Stimulated activated CD8-positive, alpha-beta memory T cell treated with anti-CD3 and anti-CD28 coated beads, Interleukin-7, amount 100 ng/mL, for 48 hours (primary cell): Measurements from ENCODE around the gene NKX1-1.
"Not testable (repeated sequence)": the region's sequence is repeated elsewhere in the genome, so short reads cannot be mapped to it uniquely, and the experiment has no call there.

Source experiments
- DNase-seq, 2 donors: peaks; one replicate each; pipeline ENCODE4 v3.0.0-alpha.2; 2020; ENCODE audit warnings: low read depth in 1 of 2; ENCODE audit errors: extremely low read depth in 1 of 2

The NKX1-1 gene

DNA sequence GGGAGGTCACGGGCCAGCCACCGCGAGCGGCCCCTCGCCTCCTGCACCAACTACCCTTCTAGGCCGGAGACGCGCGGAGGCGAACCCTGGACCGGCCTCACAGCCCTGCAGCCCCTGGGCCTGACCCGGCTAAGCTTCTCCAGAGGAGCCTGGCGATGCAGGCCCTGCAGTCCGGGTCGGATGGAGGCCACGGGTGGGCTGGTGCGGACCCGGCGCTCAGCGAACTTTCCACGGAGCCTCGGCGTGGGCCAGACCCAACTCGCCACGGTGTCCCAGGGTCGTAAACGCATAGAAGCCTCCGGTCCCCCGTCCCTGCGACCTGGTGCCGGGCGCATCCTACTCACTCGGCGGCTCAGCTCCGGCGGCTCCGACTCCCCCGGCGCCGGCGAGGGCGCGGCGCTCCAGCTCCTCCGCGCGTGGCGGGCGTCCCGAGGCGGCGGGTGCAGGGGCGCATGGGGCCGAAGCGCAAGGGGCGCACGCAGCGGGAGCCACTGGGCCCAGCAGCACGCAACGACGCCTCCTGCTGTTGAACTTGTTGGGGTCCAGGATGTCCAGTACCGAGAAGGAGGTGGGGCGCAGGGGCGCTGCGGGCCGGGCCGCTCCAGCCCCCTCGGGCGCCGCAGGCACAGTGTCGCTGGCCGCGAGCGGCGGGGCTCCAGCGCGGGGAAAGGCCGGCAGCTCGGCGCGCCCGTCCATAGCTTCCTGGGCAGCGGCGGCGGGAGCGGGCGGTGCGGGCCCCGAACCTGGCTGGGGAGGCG, 427 bp downstream of the NKX1-1 start:
- DNase-seq: no peak

DNA sequence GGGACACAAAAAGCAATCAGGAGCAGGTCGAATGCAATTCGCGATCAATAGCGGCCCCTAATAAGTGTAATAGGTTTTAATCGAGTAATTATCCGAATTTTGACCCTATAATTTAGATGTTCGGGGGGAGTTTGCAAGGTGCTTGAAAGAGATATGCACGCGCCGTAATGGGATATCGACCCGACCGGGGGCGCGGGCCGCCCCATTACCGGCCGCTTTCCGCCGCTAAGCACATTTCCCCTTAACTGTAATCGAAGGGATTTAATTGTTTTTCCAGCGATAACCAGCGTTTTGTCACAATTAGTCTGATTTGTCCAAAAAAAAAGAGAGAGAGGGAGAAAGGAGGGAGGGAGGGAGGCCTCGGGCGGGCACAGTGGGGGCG, 997 bp downstream of the NKX1-1 start:
- DNase-seq: no peak

DNA sequence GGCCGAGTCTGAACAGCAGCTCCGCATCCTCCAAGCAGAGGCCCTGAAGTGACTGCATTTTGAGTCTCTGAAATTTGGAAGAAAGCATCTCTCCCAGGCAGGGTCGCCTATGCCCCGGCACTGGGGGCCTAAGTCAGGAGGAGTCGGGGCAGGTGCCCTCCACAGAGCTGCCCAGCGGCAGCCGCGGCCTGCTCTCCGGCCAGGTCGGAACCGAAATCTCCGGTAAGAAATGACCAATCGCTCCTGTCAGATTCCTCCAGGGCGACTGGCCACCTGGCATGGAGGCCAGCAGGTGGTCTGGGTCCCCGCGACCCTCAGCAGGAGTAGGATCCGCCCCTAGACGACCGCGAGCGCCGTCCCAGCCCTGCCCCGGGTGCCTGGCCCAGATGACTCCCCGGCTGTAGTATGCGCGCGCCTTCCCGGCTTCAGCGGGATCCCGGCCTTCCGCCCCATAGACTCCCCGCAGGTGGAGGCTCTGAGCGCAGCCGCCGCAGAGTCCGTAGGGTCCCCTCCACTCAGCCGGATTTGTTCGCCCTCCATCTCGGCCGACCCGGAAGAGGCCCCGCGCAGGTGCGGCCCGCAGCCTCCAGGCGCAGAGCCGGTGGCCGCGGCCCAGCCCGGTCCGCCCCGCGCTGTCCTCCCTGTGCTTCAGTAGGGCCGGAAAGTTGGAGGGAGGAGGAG, 1.5 kb downstream of the NKX1-1 start:
- DNase-seq: no peak

DNA sequence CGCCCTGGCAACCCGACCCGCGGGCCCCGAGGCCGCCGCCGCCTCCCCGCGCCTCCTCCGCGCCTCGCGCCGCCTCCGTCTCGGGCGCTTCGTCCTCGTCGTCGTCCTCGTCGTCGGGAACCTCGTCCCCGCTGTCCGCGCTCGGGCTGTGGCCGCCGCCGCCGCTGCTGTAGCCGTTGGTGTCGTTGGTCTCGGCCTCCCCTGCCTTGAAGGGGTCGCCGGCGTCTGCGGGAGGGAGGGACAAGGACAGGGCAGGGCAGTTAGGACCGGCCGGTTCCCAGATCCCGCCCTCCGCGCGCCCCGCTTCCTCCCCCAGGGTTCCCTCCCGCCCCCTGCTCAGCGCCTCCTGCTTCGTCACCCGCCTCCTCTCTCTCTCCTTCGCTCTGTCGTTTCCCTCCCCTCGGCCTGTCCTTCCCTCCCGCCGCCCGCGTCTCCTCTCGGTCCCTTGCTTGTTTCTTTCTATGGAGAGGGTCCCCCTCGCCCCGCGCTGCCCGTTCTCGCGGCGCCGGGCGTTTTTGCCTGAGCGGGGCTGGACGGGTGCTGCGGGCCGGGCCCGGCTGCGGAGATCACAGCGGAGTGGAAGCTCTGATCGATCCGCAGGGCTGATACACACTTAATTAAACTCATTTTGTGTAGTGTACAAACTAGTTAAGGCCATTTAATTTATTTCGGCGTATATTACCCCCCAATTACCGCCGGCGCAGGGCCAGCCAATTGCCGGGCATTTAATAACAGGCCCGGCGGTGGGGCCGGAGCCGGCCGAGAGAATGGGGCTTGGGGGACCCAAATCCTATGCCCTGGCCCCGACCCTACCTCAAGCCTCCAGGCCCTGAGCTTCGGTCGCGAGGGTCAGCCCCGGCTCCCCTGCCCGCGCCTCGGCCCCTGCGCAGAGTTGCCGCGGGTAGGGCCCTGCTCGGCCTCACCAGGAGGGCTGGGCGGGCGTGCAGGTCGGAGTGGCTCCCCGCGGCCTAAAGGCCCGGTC, 2.4 kb downstream of the NKX1-1 start:
- no peak for DNase-seq

DNA sequence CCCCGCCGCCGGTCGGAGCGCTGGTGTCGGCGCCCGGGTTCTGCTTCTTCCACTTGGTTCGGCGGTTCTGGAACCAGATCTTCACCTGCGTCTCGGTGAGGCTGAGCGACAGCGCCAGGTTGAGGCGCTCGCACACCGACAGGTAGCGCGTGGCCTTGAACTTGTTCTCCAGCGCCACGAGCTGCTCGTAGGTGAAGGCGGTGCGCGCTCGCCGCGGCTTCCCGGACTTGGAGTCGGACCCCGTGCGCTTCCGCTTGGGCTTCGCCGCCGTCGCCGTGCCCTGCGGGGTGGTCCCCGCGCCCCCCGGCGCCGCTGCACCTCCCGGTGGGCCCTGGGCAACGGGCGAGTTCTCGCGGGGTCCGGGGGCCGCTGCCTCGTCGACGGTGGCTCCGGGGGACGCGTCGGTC, 3.1 kb downstream of the NKX1-1 start:
- DNase-seq: no peak

DNA sequence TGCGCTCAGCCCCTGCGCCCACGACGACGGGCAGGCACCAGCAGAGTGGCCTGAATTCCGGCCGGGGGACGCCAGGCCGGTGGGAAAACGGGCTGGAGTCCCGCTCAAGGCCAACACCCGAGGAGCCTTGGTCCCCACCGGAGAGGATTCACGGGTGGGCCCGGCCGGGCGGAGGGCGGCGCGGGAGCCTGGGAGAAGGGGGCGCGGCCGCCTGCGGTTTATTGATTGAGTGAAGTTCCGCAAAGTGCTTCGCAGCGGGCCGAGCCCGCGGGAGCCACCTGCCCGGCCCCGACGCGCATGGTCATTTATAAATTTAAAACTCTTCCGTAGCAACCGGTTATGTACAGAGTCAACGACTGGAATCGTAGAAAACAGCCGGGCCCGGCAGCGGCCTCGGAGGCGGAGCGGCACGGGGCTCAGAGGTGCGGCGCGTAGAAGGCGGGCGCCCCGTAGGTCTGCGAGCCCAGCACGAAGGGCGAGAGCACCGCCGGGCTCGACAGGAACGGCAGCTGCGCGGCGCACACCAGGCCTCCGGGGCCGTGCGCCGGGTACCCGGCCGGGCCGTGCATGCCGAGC, 3.6 kb downstream of the NKX1-1 start:
- DNase-seq: no peak

DNA sequence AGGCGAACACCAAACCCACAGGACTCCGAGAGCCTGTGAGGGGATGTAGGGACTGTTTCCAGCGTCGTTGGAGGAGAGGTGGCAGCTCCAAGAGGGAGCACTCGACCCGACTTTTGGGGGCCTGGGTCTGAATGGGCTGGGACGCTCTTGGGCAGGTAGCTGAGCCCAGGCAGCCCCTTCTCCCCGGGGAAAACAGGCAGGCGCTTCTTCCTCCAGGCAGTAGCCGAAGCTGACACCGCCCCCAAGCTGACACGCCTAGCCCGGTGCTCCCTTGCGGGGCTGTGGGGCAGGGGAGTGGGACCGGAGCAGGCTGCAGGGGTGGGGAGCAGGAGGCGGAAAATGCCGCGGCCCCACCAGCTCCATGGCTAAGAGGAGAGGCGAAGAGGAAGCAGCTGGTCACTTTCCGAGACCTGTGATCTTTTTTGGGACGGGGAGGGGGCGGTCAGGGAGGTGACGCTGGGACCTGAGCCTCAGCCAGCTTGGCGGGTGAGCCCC, 4.2 kb downstream of the NKX1-1 start:
- no peak for DNase-seq

DNA sequence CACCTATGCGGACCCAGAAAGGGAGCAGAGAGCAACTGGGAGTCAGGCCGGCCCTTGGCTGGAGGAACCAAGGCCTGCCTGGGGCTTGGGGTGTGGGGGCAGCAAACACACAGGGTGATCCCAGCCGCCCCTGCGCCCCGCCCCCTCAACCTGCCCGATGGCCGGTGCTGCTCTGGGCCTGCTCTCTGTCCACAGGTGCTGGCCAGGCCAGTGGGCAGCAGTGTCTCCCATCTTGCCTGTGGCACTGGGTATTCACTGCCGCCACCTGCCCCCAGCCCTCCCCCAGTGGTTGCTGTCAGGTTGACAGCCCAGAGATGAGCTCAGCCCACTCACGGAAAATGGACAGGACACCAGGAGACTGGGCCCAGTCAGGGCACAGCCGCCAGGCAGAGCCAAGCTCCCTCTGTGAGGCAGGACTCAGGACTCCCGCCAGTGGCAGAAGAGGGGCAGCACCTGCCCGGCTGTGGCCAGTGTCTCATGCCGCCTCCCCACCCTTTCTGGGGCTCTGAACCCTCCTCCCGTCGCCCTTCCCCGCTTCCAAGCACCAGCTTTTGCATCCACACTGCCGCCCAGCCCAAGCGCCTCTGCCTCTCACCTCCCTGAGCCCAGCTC, 4.7 kb downstream of the NKX1-1 start:
- DNase-seq: no peak

DNA sequence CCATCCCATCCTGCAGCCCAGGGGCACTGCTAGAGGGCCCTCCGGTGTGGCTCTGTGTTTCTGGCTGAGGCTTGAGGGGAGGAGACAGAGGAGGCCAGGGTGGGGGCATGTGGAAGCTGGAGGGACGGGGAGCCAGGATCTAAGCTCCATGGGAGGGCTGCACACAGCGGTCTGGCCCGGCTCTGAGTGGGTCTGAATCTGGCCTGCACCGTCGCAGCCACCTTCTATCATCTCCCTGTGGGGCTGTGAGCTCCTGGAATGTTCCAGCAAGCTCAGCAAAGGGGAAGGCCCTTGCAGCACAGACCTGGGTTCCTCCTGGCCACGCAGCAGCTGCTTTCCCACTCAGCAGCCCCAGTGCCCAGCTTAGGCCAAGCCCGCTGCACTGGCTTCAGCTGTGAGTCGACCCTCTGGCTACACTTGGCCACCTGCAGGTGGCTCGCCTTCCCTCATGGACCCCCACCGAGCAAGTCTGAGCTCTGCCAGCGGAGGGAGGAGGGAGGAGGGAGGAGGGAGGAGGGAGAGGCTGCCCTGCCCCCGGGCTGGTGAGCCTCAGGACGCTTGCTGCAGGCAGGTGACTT, 5.3 kb downstream of the NKX1-1 start:
- no peak for DNase-seq

DNA sequence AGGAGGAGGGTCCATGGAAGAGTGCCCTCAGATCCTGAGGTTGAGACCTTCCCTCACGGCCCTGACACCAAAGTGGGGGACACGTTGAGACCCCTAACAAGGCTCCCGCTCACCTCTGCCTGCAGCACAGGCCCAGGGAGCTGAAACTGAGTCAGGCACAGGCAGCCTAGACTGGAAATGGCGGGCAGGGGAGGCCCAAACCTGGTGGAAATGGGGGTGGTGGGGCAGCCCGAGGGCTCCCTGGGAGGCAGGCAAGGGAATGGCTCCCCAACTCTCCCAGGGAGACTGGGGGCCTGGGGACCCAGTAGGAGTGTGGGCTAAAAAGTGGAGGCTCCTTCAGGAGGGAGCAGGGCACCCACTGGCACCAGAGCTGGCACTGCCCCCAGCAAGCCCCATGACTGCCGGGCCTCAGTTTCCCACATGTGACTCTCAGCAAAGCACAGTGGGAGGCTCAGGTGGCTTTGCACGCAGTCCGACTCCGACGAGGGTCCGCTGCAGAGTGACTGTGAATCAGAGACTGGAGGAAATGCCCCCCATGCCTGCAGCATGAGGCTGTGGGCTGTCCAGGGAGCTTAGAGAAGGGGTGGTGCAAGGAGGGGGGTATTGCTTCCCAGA, 5.9 kb downstream of the NKX1-1 start:
- DNase-seq: no peak

DNA sequence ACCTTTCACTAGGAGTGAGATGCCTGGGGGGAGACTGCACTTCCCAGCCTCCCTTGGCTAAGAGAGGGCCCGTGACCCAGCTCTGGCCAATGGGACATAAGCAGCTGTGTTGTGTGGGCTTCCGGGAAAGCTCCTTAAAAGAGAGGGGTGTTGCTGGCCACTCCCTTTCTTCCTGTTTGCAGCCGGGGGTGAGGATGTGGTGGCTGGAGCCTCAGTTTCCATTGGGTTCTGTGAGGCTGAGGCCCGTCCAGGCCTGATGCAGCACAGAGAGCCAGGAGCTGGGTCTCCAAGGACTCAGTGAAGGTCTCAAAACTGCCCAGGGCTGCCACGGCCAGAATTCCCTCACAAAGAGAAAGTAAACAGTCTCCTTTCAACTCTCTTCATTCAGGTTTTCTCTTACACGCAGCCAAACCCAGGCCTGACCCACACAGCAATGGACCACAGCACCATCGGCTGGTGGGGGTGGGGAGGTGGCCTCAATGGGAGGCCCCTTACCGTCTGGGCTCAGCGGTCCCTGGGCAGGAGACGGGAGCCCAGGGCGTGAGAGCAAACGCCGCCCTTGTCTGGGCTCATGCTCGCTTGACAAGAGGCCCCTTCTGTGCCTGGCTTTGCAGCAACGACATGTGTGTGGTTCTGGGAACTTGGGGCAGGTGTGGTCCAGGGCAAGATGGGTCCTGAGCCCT, 6.6 kb downstream of the NKX1-1 start:
- no peak for DNase-seq

DNA sequence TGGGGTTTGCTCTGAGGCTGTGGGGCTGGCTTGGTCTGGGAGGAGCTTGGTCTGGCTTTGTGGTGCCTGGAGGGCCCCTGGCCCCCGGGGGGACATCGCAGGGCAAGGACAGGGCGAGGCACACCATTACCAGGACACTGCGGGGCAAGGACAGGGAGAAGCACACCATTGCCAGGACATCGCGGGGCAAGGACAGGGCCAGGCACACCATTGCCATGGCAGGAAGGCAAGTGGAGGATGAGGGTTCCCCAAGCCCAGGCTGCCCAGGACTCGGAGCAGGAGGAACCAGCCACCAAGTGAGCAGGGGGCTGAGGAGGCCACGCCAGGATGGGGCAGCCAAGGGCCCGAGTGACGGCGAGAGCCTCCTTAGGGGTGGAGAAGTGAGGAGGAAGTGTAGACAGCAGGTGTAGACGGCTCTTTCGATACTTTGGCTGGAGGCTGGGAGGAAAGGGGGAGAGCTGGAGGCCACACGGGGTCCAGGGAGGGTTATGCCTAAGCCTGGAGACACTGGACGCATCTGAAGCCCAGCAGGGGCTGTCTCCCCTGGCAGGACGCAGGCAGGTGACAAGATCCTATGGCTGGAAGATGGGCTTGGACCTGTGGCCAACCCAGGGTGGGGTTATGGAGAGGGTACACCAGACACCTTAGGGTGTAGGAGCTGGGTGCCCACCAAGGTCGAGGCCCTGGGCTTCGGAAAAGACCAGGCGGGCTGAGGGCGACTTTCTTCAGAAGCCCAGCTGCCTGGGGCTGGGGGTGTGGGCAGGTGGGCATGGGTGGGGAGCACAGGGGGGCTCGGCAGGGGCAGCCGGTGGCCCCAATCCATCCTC, 7.3 kb downstream of the NKX1-1 start:
- no peak for DNase-seq

DNA sequence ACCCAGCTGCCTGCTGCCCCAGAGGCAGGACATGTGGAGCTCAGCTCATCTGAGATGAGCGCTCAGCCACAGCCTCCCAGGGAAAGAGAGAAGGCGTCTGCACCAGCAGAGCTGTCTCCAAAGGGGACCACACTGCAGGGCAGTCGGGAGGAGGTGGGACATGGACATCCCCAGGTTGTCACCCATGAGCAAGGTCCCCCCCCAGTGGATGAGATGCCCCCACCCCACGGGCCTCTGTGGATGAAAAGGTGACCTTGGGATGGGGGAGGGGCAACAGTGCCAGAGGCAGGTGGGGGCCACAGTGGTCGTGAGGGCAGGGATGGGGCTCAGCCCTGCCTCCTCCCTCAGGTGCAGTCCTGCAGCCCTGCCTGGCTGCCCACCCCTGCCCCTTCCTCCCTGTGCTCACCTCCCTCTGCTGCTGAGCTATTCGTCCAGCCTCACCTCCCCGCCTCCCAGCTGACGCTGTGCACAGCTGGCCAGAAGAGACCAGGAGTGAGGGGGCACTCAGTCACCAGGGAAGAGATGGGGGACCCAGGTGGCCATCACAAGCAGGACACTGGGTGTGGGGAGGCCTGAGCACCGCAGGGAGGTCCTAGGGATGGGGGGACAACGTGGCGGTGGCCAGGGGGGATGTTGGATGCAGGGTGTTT, 9.3 kb downstream of the NKX1-1 start:
- DNase-seq: no peak

DNA sequence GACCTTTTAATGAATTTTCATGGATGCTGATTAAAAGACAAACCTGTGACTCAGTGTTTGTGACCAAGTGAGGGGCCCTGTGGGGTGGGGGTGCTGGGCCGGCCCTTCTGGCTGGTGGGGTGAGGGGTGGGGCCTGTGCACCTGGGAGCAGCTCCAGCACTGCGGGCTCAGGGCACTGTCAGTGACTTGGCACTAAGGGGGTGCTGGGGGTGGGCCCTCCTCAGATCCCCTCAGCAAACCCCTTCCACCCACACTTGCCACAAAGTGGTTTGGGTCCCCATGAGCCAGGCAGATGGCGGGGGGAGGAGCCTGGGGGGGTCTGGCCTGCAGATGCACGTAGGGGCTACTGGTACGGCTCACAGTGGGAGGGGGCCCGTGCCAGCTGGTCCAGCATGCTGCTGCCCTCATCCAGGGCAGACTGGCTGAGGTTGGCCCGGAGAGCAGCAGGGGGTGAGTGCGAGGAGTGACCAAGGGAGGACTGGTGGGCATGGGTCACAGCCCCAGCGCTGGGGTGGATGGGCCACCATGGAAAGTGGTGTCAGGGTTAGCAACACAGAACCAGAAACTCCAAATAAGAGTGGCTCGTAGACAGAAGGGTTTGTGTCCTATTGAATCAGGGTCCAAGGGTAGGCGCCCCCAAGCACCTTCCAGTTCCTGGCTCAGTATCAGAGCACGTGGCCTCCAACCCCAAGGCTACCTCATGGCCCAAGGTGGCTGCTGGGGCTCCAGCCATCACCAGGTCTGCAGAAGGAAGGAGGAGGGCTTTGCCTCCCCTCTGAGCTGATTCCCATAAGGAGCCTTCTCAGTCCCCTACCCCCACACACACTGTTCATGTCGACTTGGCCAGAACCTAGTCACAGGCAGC, 10.1 kb downstream of the NKX1-1 start:
- DNase-seq: no peak

DNA sequence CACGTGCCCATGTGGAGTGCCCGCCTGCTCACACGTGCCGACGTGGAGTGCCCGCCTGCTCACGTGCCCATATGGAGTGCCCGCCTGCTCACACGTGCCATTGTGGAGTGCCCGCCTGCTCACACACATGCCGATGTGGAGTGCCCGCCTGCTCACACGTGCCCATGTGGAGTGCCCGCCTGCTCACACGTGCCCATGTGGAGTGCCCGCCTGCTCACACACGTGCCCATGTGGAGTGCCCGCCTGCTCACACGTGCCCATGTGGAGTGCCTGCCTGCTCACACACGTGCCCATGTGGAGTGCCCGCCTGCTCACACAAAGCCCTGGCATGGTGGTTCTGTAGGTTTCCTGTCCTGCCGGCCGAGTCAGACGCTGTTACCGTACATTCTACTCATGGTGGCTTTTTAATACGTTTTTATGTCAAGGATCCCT, 10.8 kb downstream of the NKX1-1 start:
- not testable (repeated sequence) for DNase-seq

DNA sequence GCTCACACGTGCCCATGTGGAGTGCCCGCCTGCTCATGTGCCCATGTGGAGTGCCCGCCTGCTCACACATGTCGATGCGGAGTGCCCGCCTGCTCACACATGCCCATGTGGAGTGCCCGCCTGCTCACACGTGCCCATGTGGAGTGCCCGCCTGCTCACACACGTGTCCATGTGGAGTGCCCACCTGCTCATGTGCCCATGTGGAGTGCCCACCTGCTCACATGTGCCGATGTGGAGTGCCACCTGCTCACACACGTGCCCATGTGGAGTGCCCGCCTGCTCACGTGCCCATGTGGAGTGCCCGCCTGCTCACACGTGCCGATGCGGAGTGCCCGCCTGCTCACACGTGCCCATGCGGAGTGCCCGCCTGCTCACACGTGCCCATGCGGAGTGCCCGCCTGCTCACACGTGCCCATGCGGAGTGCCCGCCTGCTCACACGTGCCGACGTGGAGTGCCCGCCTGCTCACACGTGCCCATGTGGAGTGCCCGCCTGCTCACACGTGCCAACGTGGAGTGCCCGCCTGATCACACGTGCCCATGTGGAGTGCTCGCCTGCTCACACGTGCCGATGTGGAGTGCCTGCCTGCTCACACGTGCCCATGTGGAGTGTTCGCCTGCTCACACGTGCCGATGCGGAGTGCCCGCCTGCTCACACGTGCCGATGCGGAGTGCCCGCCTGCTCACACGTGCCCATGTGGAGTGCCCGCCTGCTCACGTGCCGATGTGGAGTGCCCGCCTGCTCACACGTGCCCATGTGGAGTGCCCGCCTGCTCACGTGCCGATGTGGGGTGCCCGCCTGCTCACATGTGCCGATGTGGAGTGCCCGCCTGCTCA, 11.5 kb downstream of the NKX1-1 start:
- not testable (repeated sequence) for DNase-seq
